Measurements from ENCODE around the gene MXD4.

DNA sequence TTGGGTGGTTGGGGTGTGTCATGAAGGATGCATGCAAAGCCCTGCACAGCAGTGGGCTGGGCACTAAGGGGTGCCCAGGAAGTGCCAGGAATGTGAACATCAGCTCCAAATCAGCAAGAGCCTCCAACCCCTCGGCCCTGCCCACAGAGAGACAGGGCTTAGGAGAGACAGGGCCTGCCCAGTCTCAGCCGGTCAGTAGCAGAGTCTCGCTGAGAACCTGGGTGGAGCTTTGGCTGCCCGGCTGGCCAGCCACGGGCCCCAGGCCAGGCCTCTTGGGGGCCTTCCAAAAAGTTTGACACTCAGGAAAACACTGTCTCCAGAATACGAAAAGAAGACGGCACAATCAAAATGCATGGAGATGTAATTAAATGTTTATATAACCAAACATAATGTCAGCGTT, 4.3 kb upstream of the MXD4 start:
- TF ChIP-seq, protein P1, sequence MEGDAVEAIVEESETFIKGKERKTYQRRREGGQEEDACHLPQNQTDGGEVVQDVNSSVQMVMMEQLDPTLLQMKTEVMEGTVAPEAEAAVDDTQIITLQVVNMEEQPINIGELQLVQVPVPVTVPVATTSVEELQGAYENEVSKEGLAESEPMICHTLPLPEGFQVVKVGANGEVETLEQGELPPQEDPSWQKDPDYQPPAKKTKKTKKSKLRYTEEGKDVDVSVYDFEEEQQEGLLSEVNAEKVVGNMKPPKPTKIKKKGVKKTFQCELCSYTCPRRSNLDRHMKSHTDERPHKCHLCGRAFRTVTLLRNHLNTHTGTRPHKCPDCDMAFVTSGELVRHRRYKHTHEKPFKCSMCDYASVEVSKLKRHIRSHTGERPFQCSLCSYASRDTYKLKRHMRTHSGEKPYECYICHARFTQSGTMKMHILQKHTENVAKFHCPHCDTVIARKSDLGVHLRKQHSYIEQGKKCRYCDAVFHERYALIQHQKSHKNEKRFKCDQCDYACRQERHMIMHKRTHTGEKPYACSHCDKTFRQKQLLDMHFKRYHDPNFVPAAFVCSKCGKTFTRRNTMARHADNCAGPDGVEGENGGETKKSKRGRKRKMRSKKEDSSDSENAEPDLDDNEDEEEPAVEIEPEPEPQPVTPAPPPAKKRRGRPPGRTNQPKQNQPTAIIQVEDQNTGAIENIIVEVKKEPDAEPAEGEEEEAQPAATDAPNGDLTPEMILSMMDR (IDR thresholded peaks at IDR 0.05 in 2 of 3, conservative IDR thresholded peaks at IDR 0.05 in 1 of 3; ENCODE audit: insufficient read depth in 2 of 3, low read depth in 1 of 3, low read length in 3 of 3) = no peak
- TF ChIP-seq POLR2A (conservative IDR thresholded peaks at IDR 0.05) (no peak), SPI1 (IDR thresholded peaks at IDR 0.05; ENCODE audit: borderline replicate concordance, low read depth, low read length) (no peak), EZH2 (IDR thresholded peaks at IDR 0.05; ENCODE audit: borderline replicate concordance, low read depth, low read length) (no peak)

Data from K562 (cell line).